DND-41 (cell line): ENCODE measurements around the gene ATXN2L.

Experiments used
- EZH2 ChIP-seq: IDR thresholded peaks from 3 replicates; pipeline ENCODE4 v1.6.1; 2012; ENCODE audit warnings: borderline replicate concordance, low read depth, mild to moderate bottlenecking, moderate library complexity, low read length, inconsistent platforms; ENCODE audit not compliant: severe bottlenecking
- TF ChIP-seq, protein P1 (sequence below): IDR thresholded peaks from 2 replicates; pipeline ENCODE4 v1.5.1; 2012; ENCODE audit warnings: borderline replicate concordance, low read length, moderate library complexity, mild to moderate bottlenecking; ENCODE audit not compliant: poor library complexity, severe bottlenecking; ENCODE audit errors: extremely low read depth

DNA sequence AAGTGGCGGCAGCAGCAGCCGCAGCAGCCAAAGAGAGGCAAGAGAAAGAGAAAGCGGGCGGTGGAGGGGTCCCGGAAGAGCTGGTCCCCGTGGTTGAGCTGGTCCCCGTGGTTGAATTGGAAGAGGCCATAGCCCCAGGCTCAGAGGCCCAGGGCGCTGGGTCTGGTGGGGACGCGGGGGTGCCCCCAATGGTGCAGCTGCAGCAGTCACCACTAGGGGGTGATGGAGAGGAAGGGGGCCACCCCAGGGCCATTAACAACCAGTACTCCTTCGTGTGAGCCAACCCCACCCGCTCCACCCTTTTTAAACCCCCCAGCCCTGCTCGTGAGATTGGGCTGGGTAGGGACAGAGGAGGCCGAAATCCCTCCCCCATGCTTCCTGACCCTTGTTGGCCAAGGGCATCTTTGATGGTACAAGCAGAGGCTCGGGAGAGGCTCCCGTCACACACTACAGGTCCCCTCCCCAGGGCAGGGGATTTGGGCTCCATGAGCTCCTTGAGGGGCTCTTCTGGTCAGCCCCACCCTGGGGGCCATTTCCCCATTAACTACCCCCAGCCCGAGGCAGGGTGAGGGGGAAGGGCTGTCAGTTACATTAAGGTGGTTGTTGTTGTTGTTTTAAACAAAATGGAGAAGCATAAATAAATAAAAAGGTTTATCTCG is 50.9 kb downstream of the ATXN2L start:
- TF ChIP-seq, protein P1, sequence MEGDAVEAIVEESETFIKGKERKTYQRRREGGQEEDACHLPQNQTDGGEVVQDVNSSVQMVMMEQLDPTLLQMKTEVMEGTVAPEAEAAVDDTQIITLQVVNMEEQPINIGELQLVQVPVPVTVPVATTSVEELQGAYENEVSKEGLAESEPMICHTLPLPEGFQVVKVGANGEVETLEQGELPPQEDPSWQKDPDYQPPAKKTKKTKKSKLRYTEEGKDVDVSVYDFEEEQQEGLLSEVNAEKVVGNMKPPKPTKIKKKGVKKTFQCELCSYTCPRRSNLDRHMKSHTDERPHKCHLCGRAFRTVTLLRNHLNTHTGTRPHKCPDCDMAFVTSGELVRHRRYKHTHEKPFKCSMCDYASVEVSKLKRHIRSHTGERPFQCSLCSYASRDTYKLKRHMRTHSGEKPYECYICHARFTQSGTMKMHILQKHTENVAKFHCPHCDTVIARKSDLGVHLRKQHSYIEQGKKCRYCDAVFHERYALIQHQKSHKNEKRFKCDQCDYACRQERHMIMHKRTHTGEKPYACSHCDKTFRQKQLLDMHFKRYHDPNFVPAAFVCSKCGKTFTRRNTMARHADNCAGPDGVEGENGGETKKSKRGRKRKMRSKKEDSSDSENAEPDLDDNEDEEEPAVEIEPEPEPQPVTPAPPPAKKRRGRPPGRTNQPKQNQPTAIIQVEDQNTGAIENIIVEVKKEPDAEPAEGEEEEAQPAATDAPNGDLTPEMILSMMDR, result peak; percentile 81
- no peak for TF ChIP-seq EZH2
